Measurements from ENCODE around the gene MPIG6B.

The MPIG6B gene

DNA sequence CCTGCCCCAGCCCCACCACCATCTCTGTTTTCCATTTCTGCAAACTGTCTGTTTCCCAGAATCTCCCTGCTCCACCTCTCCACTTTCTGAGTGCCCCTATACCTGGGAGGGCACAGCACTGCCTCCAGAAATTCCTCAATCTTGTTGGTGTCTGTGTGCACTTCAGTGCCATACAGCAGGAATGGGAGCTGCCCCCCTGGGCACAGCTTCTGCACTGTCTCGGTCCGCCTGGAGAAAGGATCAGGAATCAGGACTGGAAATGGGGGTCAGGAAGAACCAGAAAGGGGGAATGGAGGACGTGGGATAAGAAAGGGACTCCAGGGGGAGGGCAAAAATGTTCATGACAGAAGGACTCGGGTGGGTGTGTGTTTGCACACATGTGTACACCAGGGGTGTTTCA lies 10.6 kb downstream of the MPIG6B start:
- no peaks in the 10 kb centered on the region for H3K9me3 ChIP-seq (ENCODE audit: insufficient read depth, low read length, severe bottlenecking)
- H2AFZ ChIP-seq (ENCODE audit: low read depth, low read length), result no peak overlapping the region
- peaks cover 38% of the 10 kb centered on the region for H3K36me3 ChIP-seq (ENCODE audit: insufficient read depth, low read length)
- no peaks in the 10 kb centered on the region for H3K27me3 ChIP-seq (ENCODE audit: insufficient read depth, low read length, poor library complexity)
- H3K4me2 ChIP-seq (ENCODE audit: insufficient read depth, low read length), result peak overlapping the region; percentile 76
- H3K4me3 ChIP-seq (ENCODE audit: low read depth in 1 of 2, low read length in 2 of 2), result peak overlapping the region in 1 of 2 experiments; percentile 81; a peak in 2 of 4 replicates
- H4K20me1 ChIP-seq (ENCODE audit: insufficient read depth, low read length), result peaks cover 19% of the 10 kb centered on the region
- ATAC-seq (ENCODE audit: insufficient read depth, low read depth), result no peak
- TF ChIP-seq, protein P1, sequence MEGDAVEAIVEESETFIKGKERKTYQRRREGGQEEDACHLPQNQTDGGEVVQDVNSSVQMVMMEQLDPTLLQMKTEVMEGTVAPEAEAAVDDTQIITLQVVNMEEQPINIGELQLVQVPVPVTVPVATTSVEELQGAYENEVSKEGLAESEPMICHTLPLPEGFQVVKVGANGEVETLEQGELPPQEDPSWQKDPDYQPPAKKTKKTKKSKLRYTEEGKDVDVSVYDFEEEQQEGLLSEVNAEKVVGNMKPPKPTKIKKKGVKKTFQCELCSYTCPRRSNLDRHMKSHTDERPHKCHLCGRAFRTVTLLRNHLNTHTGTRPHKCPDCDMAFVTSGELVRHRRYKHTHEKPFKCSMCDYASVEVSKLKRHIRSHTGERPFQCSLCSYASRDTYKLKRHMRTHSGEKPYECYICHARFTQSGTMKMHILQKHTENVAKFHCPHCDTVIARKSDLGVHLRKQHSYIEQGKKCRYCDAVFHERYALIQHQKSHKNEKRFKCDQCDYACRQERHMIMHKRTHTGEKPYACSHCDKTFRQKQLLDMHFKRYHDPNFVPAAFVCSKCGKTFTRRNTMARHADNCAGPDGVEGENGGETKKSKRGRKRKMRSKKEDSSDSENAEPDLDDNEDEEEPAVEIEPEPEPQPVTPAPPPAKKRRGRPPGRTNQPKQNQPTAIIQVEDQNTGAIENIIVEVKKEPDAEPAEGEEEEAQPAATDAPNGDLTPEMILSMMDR (IDR thresholded peaks at IDR 0.05; ENCODE audit: borderline replicate concordance, extremely low read depth, low read length, poor library complexity, severe bottlenecking), result no peak
- TF ChIP-seq EZH2 (IDR thresholded peaks at IDR 0.05; ENCODE audit: borderline replicate concordance, low read depth, low read length, severe bottlenecking), result no peak
- H3K4me1 ChIP-seq (ENCODE audit: insufficient read depth, low read length), result peaks cover 65% of the 10 kb centered on the region
- peak overlapping the region; percentile 99; the same call in 1 of the 2 replicates for H3K9ac ChIP-seq (ENCODE audit: low read depth, low read length)
- peak overlapping the region; percentile 96; the same call in 1 of the 2 replicates for H3K27ac ChIP-seq (ENCODE audit: low read length)
- DNase-seq, result no peak
- peaks cover 43% of the 10 kb centered on the region for H3K79me2 ChIP-seq (ENCODE audit: insufficient read depth, low read length)

DNA sequence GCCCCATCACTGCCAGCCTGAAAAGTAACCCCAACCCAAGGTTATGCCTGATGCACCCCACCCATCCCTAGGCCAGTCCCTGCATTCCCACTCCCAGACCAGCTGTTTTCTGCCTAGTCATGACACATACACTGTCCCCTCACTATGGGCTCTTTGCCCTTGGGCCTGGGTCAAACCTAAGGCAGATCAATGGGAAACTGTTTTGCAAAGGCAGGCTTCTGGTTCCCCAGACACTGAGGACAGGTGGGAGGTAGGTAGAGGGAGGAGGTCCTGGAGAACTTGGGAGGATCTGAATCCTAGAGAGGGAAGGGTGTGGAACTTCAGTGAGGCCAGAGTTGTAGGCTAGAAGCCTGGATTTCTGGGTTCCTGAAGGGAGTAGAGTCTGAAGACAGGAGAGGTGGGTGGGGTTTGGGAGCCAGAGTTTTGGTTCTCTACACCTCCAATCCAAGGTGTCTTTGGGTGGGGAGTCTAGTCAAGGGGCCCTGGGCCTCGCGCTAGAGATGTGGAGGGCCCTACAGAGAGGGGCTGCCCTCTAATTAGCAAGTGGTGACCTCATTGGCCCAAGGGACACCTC lies 11.2 kb downstream of the MPIG6B start:
- Histone ChIP-seq H3K4me3 (ENCODE audit: low read depth in 1 of 2, low read length in 2 of 2) (peak overlapping the region in 1 of 2 experiments; percentile 81; a peak in 3 of 4 replicates), H3K27me3 (ENCODE audit: insufficient read depth, low read length, poor library complexity) (no peaks in the 10 kb centered on the region), H3K9ac (ENCODE audit: low read depth, low read length) (peak overlapping the region; percentile 99), H2AFZ (ENCODE audit: low read depth, low read length) (no peak overlapping the region), H4K20me1 (ENCODE audit: insufficient read depth, low read length) (peaks cover 19% of the 10 kb centered on the region), H3K79me2 (ENCODE audit: insufficient read depth, low read length) (peaks cover 48% of the 10 kb centered on the region), H3K9me3 (ENCODE audit: insufficient read depth, low read length, severe bottlenecking) (no peaks in the 10 kb centered on the region), H3K4me2 (ENCODE audit: insufficient read depth, low read length) (peak overlapping the region; percentile 76), H3K36me3 (ENCODE audit: insufficient read depth, low read length) (peaks cover 36% of the 10 kb centered on the region), H3K27ac (ENCODE audit: low read length) (peak overlapping the region; percentile 96), H3K4me1 (ENCODE audit: insufficient read depth, low read length) (peaks cover 65% of the 10 kb centered on the region)
- DNase-seq (no peak), ATAC-seq (ENCODE audit: insufficient read depth, low read depth) (no peak)
- no peak for TF ChIP-seq EZH2 (IDR thresholded peaks at IDR 0.05; ENCODE audit: borderline replicate concordance, low read depth, low read length, severe bottlenecking)
- TF ChIP-seq, protein P1 (IDR thresholded peaks at IDR 0.05; ENCODE audit: borderline replicate concordance, extremely low read depth, low read length, poor library complexity, severe bottlenecking), result no peak

DNA sequence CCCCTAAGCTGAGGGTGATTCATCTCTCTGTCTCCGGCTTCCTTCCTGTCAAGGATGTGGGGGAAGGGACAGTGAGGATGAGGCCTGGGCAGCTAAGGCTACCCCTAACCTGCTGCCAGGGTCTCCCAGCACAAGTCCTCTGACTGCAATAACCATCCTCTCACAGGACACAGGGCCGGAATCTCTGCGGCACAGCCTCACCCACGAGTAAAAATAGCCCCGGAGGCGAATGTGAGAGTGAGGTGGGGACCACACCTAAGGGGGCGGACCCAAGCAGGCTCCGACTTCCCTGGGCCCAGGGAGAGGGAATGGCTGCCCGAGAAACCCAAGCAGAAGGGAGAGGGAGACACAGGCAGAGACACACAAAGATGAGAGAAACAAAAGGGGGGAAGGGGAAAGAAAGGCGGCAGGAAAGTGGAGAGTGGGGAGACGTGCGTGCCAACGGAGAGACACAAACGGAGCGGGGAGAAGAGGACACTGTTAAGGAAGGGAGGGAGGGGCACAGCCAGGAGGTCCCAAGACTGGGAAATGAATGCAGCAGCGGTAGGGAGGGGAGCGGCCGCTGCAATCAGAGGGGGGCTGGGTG lies 11.7 kb downstream of the MPIG6B start:
- Histone ChIP-seq H3K4me2 (ENCODE audit: insufficient read depth, low read length) (peak overlapping the region; percentile 76), H4K20me1 (ENCODE audit: insufficient read depth, low read length) (peaks cover 19% of the 10 kb centered on the region), H3K9me3 (ENCODE audit: insufficient read depth, low read length, severe bottlenecking) (no peaks in the 10 kb centered on the region), H3K27me3 (ENCODE audit: insufficient read depth, low read length, poor library complexity) (no peaks in the 10 kb centered on the region), H2AFZ (ENCODE audit: low read depth, low read length) (peak overlapping the region; percentile 16; the same call in 1 of the 2 replicates), H3K4me3 (ENCODE audit: low read depth in 1 of 2, low read length in 2 of 2) (peak overlapping the region; percentile 49 to 81), H3K79me2 (ENCODE audit: insufficient read depth, low read length) (peaks cover 45% of the 10 kb centered on the region), H3K4me1 (ENCODE audit: insufficient read depth, low read length) (peaks cover 60% of the 10 kb centered on the region), H3K27ac (ENCODE audit: low read length) (peak overlapping the region; percentile 96), H3K9ac (ENCODE audit: low read depth, low read length) (peak overlapping the region; percentile 99), H3K36me3 (ENCODE audit: insufficient read depth, low read length) (peaks cover 36% of the 10 kb centered on the region)
- DNase-seq, result peak; percentile 70
- peak; percentile 13; the same call in 2 of the 3 replicates for ATAC-seq (ENCODE audit: insufficient read depth, low read depth)
- no peak for TF ChIP-seq EZH2 (IDR thresholded peaks at IDR 0.05; ENCODE audit: borderline replicate concordance, low read depth, low read length, severe bottlenecking)
- TF ChIP-seq, protein P1 (IDR thresholded peaks at IDR 0.05; ENCODE audit: borderline replicate concordance, extremely low read depth, low read length, poor library complexity, severe bottlenecking), result no peak
